Skeletal muscle satellite cell (primary cell): ENCODE measurements around the gene SP100.

Experiments used
- H3K27me3 ChIP-seq: 2 replicates; pipeline ENCODE4 v1.7.0; 2013; ENCODE audit warnings: low read length; ENCODE audit not compliant: control insufficient read depth, insufficient read depth
- H3K36me3 ChIP-seq: 2 replicates; pipeline ENCODE4 v1.7.0; 2013; ENCODE audit warnings: mild to moderate bottlenecking, control low read depth, low read length; ENCODE audit not compliant: insufficient read depth
- H3K4me1 ChIP-seq: 2 replicates; pipeline ENCODE4 v1.7.0; 2013; ENCODE audit warnings: low read length; ENCODE audit not compliant: control insufficient read depth, insufficient read depth
- H3K4me2 ChIP-seq: 2 replicates; pipeline ENCODE4 v1.7.0; 2013; ENCODE audit warnings: mild to moderate bottlenecking, low read length
- H3K4me3 ChIP-seq: 2 replicates; pipeline ENCODE4 v1.7.0; 2013; ENCODE audit warnings: low read length
- H3K9ac ChIP-seq: 2 replicates; pipeline ENCODE4 v1.7.0; 2013; ENCODE audit warnings: mild to moderate bottlenecking, low read depth, low read length, moderate library complexity
- H3K9me3 ChIP-seq: replicated peaks from 2 replicates; pipeline ENCODE4 v1.7.0; 2013; ENCODE audit warnings: mild to moderate bottlenecking, control low read depth, low read length

The SP100 gene

GRCh38 chr2:230444832-230445231 lies 28.8 kb downstream of the SP100 start:
- H3K36me3 ChIP-seq, result peaks cover 65% of the 10 kb centered on the region

GRCh38 chr2:230447036-230447435 lies 31.0 kb downstream of the SP100 start:
- Histone ChIP-seq H3K36me3 (peaks cover 76% of the 10 kb centered on the region), H3K4me1 (peaks cover 2% of the 10 kb centered on the region)

More at GRCh38 chr2:230444832-230445231, 28.8 kb downstream of the SP100 start:
- H3K27me3 ChIP-seq, result no peaks in the 10 kb centered on the region
- peaks cover 12% of the 10 kb centered on the region for H3K4me1 ChIP-seq
- no peaks in the 10 kb centered on the region for H3K9me3 ChIP-seq
- H3K4me3 ChIP-seq, result no peak overlapping the region
- H3K9ac ChIP-seq, result no peak overlapping the region
- H3K4me2 ChIP-seq, result no peak overlapping the region

GRCh38 chr2:230447455-230448451 lies 31.8 kb downstream of the SP100 start:
- no peaks in the 10 kb centered on the region for H3K9me3 ChIP-seq
- no peak overlapping the region for H3K4me2 ChIP-seq
- H3K36me3 ChIP-seq, result peaks cover 77% of the 10 kb centered on the region
- H3K9ac ChIP-seq, result no peak overlapping the region
- no peak overlapping the region for H3K4me3 ChIP-seq
- no peaks in the 10 kb centered on the region for H3K4me1 ChIP-seq
- H3K27me3 ChIP-seq, result no peaks in the 10 kb centered on the region

More at GRCh38 chr2:230447036-230447435, 31.0 kb downstream of the SP100 start:
- no peaks in the 10 kb centered on the region for H3K9me3 ChIP-seq
- no peak overlapping the region for H3K4me2 ChIP-seq
- no peak overlapping the region for H3K4me3 ChIP-seq
- H3K9ac ChIP-seq, result no peak overlapping the region
- no peaks in the 10 kb centered on the region for H3K27me3 ChIP-seq

GRCh38 chr2:230449901-230450467 lies 34.0 kb downstream of the SP100 start:
- Histone ChIP-seq H3K4me2 (no peak overlapping the region), H3K27me3 (no peaks in the 10 kb centered on the region), H3K9me3 (no peaks in the 10 kb centered on the region), H3K9ac (no peak overlapping the region), H3K4me3 (no peak overlapping the region), H3K4me1 (no peaks in the 10 kb centered on the region), H3K36me3 (peaks cover 62% of the 10 kb centered on the region)

- Histone ChIP-seq H3K27me3 (no peaks in the 10 kb centered on the region), H3K9ac (no peak overlapping the region), H3K4me2 (no peak overlapping the region), H3K9me3 (no peaks in the 10 kb centered on the region), H3K36me3 (peaks cover 58% of the 10 kb centered on the region), H3K4me1 (no peaks in the 10 kb centered on the region), H3K4me3 (no peak overlapping the region)
Observed at GRCh38 chr2:230453006-230453405, 37.0 kb downstream of the SP100 start.

GRCh38 chr2:230455005-230455684 lies 39.1 kb downstream of the SP100 start:
- Histone ChIP-seq H3K4me3 (no peak overlapping the region), H3K36me3 (peaks cover 54% of the 10 kb centered on the region), H3K9ac (no peak overlapping the region)

GRCh38 chr2:230457073-230457768 lies 41.2 kb downstream of the SP100 start:
- no peaks in the 10 kb centered on the region for H3K9me3 ChIP-seq
- peaks cover 59% of the 10 kb centered on the region for H3K36me3 ChIP-seq
- no peak overlapping the region for H3K9ac ChIP-seq
- H3K4me3 ChIP-seq, result no peak overlapping the region
- no peaks in the 10 kb centered on the region for H3K27me3 ChIP-seq
- H3K4me1 ChIP-seq, result no peaks in the 10 kb centered on the region
- H3K4me2 ChIP-seq, result no peak overlapping the region

More at GRCh38 chr2:230455005-230455684, 39.1 kb downstream of the SP100 start:
- no peaks in the 10 kb centered on the region for H3K9me3 ChIP-seq
- H3K27me3 ChIP-seq, result no peaks in the 10 kb centered on the region
- no peaks in the 10 kb centered on the region for H3K4me1 ChIP-seq
- H3K4me2 ChIP-seq, result no peak overlapping the region

GRCh38 chr2:230457793-230458192 lies 41.8 kb downstream of the SP100 start:
- H3K9me3 ChIP-seq, result no peaks in the 10 kb centered on the region
- H3K9ac ChIP-seq, result no peak overlapping the region
- no peak overlapping the region for H3K4me2 ChIP-seq
- no peaks in the 10 kb centered on the region for H3K4me1 ChIP-seq
- no peaks in the 10 kb centered on the region for H3K27me3 ChIP-seq
- peaks cover 62% of the 10 kb centered on the region for H3K36me3 ChIP-seq
- H3K4me3 ChIP-seq, result no peak overlapping the region

- no peaks in the 10 kb centered on the region for H3K9me3 ChIP-seq
- no peak overlapping the region for H3K4me3 ChIP-seq
- H3K9ac ChIP-seq, result no peak overlapping the region
- no peak overlapping the region for H3K4me2 ChIP-seq
- no peaks in the 10 kb centered on the region for H3K27me3 ChIP-seq
- H3K36me3 ChIP-seq, result peaks cover 76% of the 10 kb centered on the region
- no peaks in the 10 kb centered on the region for H3K4me1 ChIP-seq
Observed at GRCh38 chr2:230459216-230459615, 43.2 kb downstream of the SP100 start.

GRCh38 chr2:230471074-230471473 lies 55.1 kb downstream of the SP100 start:
- peaks cover 64% of the 10 kb centered on the region for H3K36me3 ChIP-seq
- no peaks in the 10 kb centered on the region for H3K27me3 ChIP-seq
- H3K4me1 ChIP-seq, result peaks cover 7% of the 10 kb centered on the region
- no peak overlapping the region for H3K4me2 ChIP-seq
- H3K9ac ChIP-seq, result no peak overlapping the region
- H3K9me3 ChIP-seq, result no peaks in the 10 kb centered on the region
- no peak overlapping the region for H3K4me3 ChIP-seq

- no peak overlapping the region for H3K9ac ChIP-seq
- peaks cover 7% of the 10 kb centered on the region for H3K4me1 ChIP-seq
- no peak overlapping the region for H3K4me3 ChIP-seq
- no peaks in the 10 kb centered on the region for H3K27me3 ChIP-seq
- H3K9me3 ChIP-seq, result no peaks in the 10 kb centered on the region
- no peak overlapping the region for H3K4me2 ChIP-seq
- peaks cover 53% of the 10 kb centered on the region for H3K36me3 ChIP-seq
Observed at GRCh38 chr2:230472621-230473018, 56.6 kb downstream of the SP100 start.
